CD4-positive, alpha-beta T cell treated with Interleukin-21 for 1 hour (primary cell): ENCODE data around the gene RERE.
A peak's percentile ranks its signal among the peaks of the same experiment; 100 is the strongest.
"Not testable (repeated sequence)": the region's sequence is repeated elsewhere in the genome, so short reads cannot be mapped to it uniquely, and the experiment has no call there.

Source experiments
- DNase-seq: peaks from one replicate; pipeline ENCODE4 v3.0.0-alpha.2; 2020

RERE gene

DNA sequence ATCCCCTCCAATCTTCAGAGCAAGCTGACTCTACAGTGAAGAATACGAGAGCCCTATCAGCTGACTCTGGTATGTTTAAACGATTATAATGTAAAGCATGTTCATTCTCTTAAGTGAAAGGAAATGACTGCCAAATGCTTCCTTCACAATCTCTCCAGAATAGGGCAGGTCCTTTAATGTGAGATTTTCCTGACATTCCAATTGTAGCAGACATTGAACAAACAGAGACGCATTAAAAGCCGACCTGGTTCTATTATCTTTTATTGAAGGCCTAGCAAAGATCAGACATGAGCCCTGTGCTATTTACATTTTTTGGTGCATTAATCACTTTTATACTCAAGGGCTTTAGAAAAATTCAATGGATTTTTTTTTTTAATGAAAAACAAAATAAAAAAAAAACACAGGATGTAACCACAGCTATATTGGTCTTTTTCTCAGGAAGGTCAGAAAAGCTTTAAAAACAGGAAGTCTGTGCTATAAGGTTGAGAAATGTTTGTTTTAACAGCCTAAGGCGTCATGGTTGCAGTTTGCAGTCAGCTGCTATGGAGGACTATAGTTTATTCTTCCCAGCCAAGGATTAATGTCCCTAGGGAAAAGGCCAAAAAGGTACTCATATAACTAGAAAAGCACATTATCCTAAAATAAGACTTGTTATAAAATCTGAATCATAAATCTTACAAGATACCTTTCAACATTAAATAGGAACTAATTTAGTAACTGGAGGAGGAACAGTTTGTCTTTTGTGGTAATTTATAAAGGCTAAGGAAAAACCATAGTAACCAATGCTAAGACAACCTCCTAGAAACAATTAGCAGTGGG, 104.8 kb downstream of the RERE start:
- DNase-seq, result peak; percentile 22

DNA sequence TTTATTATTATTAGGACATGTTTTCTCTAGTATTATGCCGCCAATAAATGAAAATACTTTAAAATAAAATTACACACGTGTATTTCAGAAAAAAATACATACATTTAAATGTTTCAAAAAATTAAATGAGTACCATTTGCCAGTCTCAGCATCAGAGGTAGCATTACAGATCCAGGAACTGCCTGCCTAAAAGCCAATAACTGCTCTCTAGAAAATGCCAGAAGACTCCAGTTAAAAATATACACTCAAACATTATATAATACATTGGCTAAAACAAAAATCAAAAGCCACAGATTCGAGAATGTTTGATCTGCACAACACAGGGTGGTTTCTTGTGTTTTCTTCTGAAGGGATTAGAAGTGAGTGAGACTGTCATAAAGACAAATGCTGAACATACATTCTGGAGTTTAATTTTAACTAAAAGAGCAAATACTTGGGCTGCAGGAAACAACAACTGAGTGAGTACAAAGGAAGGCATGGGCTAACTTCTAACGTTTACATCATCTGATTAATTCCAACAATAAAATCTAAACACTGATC, 105.5 kb downstream of the RERE start:
- no peak for DNase-seq

DNA sequence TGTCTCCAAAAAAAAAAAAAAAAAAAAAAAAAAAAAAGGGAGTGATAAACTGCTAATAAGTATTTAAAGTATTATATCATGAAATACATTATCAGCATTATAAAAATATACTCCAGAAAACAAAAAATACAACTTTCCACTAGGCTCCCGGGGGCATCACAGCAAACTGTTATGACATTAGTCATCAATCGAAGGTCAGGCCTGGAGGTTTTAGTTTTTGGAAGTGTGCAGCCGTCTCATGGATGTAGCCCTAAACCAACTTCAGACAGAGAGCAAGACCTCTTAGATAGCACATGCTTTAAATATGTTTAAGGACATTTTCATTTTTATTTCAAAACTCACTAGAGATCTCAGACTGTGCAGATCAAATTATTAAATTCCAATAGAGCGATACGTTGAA, 106.3 kb downstream of the RERE start:
- no peak for DNase-seq

DNA sequence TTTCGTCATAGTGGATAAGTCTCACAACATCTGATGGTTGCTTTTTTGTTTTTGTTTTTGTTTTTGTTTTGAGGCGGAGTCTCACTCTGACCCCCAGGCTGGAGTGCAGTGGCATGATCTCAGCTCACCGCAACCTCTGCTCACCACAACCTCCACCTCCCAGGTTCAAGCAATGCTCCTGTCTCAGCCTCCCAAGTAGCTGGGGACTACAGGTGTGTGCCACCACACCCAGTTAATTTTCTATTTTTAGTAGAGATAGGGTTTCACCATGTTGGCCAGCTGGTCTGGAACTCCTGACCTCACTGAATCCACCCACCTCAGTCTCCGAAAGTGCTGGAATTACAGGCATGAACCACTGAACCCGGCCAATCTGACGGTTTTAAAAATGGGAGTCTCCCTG, 109.2 kb downstream of the RERE start:
- no peak for DNase-seq

DNA sequence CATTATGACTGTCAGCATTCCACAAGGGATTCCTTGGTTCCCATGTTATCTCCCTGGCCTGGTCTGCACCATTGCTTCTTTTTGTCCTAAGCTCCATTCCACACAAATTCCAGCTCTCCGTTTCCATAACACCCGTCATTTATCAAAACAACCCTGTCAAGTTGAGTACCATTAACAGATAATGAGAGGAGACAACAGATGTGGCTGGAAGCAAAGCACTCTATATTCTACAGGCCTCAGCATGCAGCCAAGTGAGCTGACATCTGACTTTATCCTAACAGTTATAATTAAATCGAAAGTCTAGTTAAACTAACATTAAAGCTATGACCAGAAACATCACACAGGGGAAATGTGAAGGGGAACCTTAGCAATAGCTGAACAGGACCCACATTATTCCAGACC, 110.4 kb downstream of the RERE start:
- DNase-seq, result no peak

DNA sequence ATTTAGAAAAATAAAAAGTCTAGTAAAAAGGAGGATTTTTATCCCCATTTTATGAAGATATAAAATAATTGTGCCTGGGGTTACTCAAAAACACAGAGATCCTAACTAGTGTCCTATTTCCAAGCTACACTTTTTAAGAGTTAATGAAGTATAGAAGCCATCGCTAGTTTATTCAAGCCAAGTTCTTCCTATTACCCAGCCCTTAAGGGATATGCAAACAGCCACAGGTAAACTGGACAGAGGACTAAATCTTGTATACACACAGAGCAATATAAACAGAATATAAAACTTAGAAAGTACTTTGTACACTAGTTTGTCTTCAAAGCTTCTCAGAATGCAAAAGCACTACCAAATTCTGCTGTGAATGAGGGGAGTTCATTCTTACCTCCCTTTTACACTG, 111.1 kb downstream of the RERE start:
- DNase-seq, result no peak

DNA sequence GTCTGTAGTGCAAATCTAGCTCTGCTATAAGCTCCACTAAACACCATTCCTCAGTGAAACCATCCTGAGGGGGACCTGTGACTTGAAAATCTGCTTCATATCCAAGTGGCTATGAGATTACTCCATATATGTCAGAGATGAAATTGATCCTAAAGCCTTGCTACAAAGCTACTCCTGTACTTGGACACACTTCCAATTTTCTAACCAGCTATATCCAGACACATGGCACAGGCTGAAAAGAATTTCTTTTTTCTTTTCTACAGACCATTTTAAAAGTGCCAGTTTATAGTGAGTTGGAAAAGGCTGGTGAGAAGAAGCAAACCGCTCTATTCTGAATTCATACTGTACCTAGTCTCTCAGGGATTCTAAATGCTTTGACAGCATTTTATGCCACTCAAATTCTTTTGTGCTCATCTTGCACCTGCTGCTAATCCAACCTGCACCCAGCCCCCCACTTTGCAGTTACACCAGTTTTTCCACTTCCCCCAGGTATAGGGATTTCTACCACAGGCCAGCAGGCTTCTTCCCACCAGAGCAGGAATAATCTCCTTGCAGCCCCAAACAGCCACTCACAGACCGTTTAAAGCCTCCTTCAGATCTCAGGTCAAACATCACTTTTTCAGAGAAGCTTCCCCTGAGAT, 112.5 kb downstream of the RERE start:
- DNase-seq, result no peak

DNA sequence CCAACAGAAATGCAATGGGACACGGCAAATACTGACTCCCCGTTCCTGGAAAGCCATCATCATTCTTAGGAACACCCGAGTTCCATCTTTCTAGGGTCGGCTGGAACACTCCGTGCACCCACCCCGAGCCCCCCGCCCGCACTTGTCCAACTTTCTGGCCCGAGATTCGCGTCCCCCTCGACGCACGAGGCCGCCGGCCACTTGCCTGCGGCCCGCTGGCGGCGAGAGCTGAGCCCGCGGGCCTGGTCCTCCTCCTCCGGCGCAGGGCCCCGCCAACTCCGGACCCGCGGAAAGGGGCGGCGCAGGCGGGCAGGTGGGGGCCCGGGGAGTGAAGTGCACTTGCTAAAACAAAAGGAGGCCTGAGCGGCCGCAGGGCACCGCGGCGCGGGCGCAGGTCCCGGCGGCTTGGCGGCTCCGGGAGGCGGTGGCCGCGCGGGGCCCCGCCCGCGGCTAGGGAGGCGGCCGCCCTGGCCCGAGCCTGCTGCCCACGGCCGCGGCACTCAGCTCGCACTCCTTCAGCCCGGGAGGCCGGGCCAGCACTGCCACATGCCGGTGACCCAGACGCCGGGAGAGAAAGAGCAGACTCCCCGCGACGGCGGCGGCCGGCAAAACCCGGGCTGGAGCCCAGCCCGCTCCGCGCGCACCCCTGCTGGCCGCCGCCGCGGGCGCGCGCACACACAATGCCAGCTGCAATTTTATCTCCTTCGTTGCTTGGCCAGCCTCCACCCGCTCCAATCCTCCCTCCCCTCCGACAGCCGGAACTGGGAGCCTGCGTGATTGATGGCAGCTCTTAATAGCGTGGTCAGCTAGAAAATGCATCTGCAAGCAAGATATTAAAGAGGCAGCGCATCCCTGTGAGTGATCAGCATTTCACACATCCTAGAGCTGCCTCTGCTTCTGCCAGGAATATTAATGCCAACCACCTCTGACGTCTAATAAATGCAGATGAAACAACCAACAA, 114.3 kb downstream of the RERE start:
- peak; percentile 60 for DNase-seq

DNA sequence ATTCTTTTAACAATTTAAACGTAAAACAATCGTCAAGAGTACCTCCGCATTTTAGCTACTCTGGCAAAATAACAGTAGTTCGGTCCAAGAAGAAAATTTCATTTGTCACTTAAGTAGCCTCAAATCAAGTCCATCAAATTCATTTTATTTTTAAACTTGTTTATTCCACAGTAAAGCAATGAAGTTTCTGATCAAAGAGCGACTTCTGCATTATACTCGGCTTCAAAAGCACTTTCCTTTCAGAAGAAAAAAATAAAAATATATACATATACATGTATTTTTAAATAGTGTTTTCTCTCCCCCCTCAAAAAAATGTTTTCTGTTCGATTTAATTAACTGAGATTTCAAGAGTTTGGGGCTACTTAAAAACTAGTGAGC, 115.0 kb downstream of the RERE start:
- no peak for DNase-seq

DNA sequence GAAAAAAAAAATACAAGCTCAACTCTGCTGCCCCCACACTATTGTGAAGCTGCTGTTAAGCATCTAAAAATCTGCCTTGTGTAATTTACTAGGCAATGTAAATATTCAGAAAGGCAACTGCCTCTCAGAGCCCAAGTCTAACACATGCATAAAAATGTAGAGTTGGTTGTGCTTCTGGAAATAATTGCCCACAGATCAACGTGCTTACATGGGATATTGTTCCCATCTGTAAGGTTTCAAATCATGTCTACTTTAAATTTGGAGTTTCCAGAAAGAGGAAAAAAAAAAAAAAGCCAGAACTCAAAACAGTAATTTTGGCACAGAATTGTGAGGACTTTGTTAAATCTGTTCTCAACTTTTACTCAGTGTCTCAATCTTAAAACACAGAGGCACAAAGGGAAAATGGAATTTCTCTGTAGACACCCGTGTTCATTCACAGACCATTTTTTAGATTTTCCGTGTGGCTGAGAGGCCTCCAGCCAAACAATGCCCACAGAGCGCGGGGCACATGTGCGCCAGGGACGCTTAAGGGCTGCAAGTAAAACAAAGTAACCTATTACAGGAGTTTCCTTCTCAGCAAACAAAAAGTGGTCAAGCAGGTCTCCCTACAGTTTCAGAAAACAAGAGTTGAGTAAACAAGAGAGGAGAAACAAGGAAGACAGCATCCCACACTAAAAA, 115.5 kb downstream of the RERE start:
- DNase-seq, result no peak

DNA sequence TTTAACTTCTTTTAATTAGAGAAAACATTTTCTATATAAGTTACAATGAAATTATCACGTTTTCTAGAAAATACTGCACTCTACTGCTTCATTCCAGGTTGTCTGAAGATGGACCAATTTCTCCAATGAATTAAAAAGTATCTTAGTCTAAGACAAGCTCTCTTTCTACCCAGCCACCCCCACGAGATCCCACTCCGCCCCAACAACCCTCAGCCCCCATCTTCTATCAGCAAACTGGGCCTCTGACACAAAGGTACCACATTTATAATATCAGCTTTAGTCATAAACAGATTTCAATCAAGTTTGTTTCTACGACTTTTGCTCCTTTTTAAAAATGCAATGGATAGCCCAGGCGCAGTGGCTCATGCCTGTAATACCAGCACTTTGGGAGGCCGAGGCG, 117.8 kb downstream of the RERE start:
- DNase-seq, result no peak

DNA sequence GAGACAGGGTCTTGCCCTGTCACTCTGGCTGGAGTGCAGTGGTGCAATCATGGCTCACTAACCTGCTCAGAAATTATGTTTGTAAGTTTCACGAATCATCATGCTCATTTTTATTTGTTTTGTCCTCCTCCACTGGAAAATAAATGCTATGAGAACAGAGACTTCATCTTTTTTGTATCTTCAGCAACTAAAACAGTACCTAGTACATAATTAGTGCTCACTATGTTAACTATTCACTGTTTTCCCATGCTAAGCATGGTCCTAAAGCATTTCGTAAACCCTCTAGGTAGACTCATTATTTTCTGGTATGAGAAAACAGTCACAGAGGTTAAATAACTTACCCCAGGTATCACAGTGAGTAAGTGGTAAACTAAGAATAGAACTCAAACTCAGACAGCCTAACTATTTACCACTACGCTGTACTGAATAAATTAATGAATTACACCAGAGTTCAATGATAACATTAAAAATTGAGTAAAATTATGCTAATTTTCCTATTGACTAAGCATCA, 118.4 kb downstream of the RERE start:
- DNase-seq, result no peak

DNA sequence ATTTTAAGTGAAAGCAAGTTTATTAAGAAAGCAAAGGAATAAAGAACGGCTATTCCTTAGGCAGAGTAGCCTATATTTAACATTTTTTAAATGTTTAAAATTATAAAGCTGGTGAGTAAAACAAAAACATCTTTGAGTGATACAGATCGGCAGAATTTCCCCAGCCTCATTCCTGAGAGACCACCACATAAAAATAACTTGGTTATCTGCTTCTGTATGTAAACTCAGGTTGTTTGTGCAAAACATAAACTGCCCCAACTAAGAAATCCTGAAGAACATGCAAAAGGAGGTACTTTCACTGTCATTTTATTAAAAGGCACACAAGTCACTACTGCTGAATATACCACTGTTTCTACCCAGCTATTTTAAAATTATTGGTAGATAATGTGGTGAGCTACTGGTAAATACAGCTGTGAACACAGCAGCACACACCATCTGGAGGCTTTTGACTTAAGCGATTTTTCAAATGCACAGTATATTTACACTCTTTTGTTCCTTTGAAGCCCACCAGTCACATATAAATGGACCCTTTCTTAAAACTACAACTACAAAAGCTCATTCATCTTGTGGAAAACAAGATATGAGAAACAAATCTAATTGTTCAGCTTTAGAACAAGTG, 119.3 kb downstream of the RERE start:
- no peak for DNase-seq

DNA sequence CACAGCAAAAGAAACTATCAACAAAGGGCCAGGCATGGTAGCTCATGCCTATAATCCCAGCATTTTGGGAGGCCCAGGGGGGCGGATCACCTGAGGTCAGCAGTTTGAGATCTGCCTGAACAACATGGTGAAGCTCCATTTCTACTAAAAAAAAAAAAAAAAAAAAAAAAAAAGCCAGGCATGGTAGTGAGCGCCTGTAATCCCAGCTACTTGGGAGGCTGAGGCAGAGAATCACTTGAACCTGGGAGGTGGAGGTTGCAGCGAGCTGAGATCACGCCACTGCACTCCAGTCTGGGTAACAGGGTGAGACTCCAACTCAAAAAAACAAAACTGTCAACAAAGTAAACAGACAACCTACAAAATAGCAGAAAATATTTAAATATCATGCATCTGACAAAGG, 122.0 kb downstream of the RERE start:
- not testable (repeated sequence) for DNase-seq

DNA sequence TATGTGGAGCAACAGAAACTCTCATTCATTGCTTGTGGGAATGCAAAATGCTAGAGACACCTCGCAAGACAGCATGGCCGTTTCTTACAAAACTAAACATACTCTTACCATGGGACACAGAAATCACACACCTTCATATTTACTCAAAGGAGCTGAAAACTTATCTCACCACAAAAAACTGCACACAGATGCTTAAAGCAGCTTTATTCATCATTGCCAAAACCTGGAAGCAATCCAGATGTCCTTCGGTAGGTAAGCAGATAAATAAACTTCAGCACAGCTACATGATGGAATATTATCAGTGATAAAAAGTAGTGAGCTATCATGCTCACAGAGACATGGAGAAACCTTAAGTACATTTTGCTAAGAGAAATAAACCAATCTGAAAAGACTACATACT, 124.3 kb downstream of the RERE start:
- DNase-seq, result no peak

DNA sequence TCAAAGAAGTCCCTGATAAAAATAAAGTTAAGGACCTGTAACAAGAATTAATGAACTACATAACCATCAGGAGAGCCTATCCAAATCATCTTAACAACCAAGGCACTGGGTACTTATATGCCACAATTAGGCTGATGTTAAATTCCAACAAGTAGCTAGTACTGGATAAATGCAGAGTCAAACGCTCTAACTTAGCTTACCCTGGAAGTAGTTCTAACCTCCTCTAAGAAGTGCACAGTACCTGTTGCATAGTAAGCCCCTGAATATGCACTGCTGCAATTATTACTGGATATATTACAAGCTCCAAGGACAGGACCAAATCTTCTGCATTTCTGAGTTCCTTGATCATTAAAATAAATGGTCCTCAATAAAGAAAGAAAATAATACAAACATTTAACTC, 125.8 kb downstream of the RERE start:
- DNase-seq, result no peak

DNA sequence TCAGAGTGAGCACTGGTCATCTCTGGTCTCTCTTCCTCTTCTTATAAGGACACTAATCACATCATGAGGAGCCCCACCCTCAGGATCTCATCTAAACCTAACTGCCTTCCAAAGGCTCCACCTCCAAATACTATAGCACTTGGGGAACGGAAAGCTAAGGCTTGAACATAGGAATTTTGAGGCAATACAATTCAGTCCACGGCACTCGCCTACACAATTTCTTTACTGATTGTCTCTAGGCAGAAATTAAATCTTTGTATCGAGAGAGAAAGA, 127.3 kb downstream of the RERE start:
- DNase-seq, result no peak

DNA sequence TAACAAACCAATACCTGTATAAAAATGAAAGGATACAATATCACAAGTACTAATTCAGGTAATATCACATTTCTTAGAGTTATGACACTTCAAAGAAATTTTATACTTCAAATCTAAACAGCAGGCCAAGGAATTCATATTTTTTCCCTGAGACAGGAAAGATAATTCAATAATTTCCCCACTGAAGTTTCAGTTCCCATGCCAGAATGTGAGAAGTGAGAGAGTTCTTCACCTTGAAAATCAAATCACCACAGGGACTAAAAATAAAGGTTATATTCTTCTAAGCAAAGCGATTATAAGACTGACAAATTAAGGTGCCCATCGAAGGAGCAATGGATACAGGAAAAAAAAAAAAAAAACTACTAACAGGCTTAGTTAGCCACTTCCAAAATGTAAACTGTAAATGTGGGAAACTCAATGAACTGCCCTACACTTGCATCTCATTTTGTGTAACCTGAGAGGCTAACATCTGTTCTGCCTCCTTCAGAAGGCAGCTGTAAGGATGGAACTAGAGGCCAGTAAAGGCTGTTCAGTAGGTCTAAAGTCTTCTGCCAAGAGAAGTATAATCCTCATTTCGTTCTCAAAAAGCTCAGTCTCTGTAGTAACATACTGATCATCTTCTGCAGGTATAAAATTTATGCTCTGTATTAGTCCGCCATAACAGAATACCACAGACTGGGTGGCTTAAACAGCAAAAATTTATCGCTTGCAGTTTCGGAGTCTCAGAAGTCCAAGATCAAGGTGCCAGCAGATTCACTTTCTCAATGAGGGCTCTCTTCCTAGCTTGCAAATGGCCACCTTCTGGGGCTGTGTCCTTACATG, 127.8 kb downstream of the RERE start:
- DNase-seq, result no peak

DNA sequence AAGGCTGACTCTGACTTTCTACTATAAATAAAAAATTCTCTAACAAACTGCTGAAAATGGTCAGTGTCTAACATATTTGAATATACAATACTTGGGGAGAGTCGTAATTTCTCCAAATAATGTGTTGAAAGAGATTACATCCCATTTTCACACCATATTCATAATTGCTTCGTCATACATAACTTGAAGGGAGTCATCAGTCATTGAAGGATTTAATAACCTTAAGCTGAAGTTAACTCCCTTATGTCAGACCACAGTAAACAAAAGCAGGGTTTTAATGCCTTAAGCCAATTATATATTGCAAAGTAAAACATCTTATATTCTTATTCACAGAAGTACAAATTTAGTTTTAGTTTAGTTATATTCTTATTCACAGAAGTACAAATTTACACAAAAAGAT, 129.9 kb downstream of the RERE start:
- DNase-seq, result no peak

DNA sequence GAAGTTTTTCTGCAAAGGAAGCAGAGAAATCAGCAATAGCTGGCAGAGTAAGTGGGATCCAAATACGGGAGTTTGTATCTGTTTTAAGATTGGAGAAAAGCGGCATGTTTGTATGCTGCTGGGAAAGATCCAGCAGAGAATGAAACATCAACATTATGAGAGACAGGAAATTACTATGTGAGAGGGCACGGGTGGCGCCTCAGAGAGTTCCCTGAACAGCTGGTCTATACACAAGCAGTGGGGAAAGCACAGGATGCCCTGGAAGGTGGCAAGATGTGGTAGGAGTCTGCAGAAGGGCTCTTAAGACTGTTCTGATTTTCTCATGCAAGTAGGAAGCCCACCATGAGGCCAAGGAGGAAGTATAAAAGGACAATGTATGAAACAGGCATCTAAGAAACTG, 130.4 kb downstream of the RERE start:
- DNase-seq, result no peak

DNA sequence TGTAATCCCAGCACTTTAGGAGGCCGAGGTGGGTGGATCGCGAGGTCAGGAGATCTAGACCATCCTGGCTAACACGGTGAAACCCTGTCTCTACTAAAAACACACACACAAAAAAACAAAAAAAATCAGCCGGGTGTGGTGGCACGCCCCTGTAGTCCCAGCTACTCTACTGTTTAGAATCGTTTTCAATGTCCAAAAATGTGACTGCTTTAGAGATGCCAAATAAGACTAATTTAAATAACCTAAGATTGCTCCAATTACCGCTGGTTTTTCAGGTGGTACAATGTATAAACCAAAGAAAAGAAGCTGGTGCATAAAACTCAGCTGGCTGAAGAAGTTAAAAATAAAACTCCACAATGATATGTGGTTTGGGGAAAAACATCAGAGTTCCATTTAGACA, 132.0 kb downstream of the RERE start:
- no peak for DNase-seq
